K562 (cell line): ENCODE data around the gene AMBRA1. TPM values are rescaled to one million over a fixed set of nuclear protein-coding genes. Genes with fewer than 3 reads are reported as not detected.

Experiments
- ATAC-seq: fragments of 200-7000 bp; cut with Tn5 transposase; 3 replicates; pipeline ENCODE4 v1.9.1; 2020; ENCODE audit warnings: moderate library complexity
- BruUV-seq: library from RNA; stranded (reverse); fragments of 400-500 nt; replicated peaks from 2 replicates; lab custom pipeline; 2021; lab: Mats Ljungman, UMichigan
- CTCF ChIA-PET: fragments of 300-600 bp; formaldehyde crosslinking; extraction: SDS; loops from one replicate; lab custom pipeline; 2021; ENCODE audit warnings: low intra/inter-chr PET ratio; lab: Yijun Ruan, JAX
- POLR2A ChIA-PET: fragments of 300-600, 350-650 bp; sonication (Branson Sonifier 250); formaldehyde crosslinking; extraction: SDS; loops from one replicate; lab custom pipeline; 2021; ENCODE audit warnings: antibody characterized with exemption, inconsistent platforms; lab: Yijun Ruan, JAX
- DNase-seq, 4 experiments: peaks; one replicate each; pipeline versions ENCODE4 v3.0.0 to v3.0.0-alpha.2; 2011 to 2018; ENCODE audit warnings: low spot score in 3 of 4, mixed read lengths in 3 of 4; ENCODE audit errors: extremely low read depth in 1 of 4
- FAIRE-seq: peaks from 2 replicates; lab custom pipeline; 2011; peaks lifted over from hg19 to GRCh38; lab: Jason Lieb, UNC
- H2AFZ ChIP-seq: 2 replicates; pipeline ENCODE4 v1.6.0; 2011; ENCODE audit warnings: low read depth, low read length, control low read depth, inconsistent platforms
- H3K27ac ChIP-seq: fragments of 200-600 bp; 3 replicates; pipeline ENCODE4 v1.8.0; 2011; ENCODE audit warnings: low read depth, mild to moderate bottlenecking, control low read depth, inconsistent platforms, low read length, moderate library complexity, mixed read lengths; ENCODE audit errors: extremely low read depth
- H3K27me3 ChIP-seq, 2 experiments: fragments of 300-600 bp in 1 of 2; 2 replicates in 1 of 2; 3 replicates in 1 of 2; pipeline versions ENCODE4 v1.6.0 to v1.8.0; 2011; ENCODE audit warnings: inconsistent platforms in 2 of 2, low read length in 2 of 2, mild to moderate bottlenecking in 1 of 2, mixed read lengths in 1 of 2, moderate library complexity in 1 of 2; ENCODE audit not compliant: control insufficient read depth in 2 of 2, insufficient read depth in 2 of 2
- H3K36me3 ChIP-seq: fragments of 300-600 bp; 3 replicates; pipeline ENCODE4 v1.8.0; 2011; ENCODE audit warnings: mild to moderate bottlenecking, low read length, inconsistent platforms; ENCODE audit not compliant: control insufficient read depth, insufficient read depth
- H3K4me1 ChIP-seq, 2 experiments: fragments of 200-600 bp in 1 of 2; replicated peaks in 1 of 2; 2 replicates in 1 of 2; 3 replicates in 1 of 2; pipeline versions ENCODE4 v1.5.1 to v1.8.0; 2011; ENCODE audit warnings: inconsistent platforms in 2 of 2, low read length in 2 of 2, mild to moderate bottlenecking in 1 of 2, mixed read lengths in 1 of 2, moderate library complexity in 1 of 2; ENCODE audit not compliant: control insufficient read depth in 2 of 2, insufficient read depth in 2 of 2
- H3K4me2 ChIP-seq: 2 replicates; pipeline ENCODE4 v1.6.1; 2011; ENCODE audit warnings: low read length, control low read depth, inconsistent platforms, mixed read lengths; ENCODE audit not compliant: insufficient read depth
- H3K4me3 ChIP-seq: fragments of 200-600 bp; sonication (generic), shearing (Covaris generic); 2 replicates; pipeline ENCODE4 v1.5.1; 2016; ENCODE audit warnings: control low read depth, inconsistent platforms
- H3K79me2 ChIP-seq: fragments of 200-600 bp; 3 replicates; pipeline ENCODE4 v1.8.0; 2011; ENCODE audit warnings: low read length, inconsistent platforms; ENCODE audit not compliant: control insufficient read depth, insufficient read depth
- H3K9ac ChIP-seq, 2 experiments: 2 replicates each; pipeline versions ENCODE4 v1.6.0 to v1.6.1; 2011; ENCODE audit warnings: low read depth in 2 of 2, low read length in 2 of 2, control low read depth in 1 of 2, inconsistent platforms in 1 of 2, mild to moderate bottlenecking in 1 of 2, mixed read lengths in 1 of 2; ENCODE audit not compliant: insufficient read depth in 1 of 2
- H3K9me1 ChIP-seq: one replicate; pipeline ENCODE4 v1.6.0; 2011; ENCODE audit warnings: inconsistent platforms, mild to moderate bottlenecking, low read length, moderate library complexity; ENCODE audit not compliant: control insufficient read depth, insufficient read depth
- H3K9me3 ChIP-seq: replicated peaks from 2 replicates; pipeline ENCODE4 v1.5.1; 2011; ENCODE audit warnings: low read depth, low read length, inconsistent platforms; ENCODE audit not compliant: control insufficient read depth, insufficient read depth
- H4K20me1 ChIP-seq: replicated peaks from 2 replicates; pipeline ENCODE4 v1.6.1; 2011; ENCODE audit warnings: low read length, inconsistent platforms, mixed read lengths; ENCODE audit not compliant: control insufficient read depth, insufficient read depth
- BDP1 ChIP-seq: IDR thresholded peaks from 3 replicates; pipeline ENCODE4 v1.6.1; 2011; ENCODE audit not compliant: insufficient read length, insufficient read depth
- CBX5 ChIP-seq: IDR thresholded peaks from 2 replicates; pipeline ENCODE4 v1.6.1; 2014; ENCODE audit warnings: low read depth, borderline replicate concordance
- GATAD2A ChIP-seq: fragments of 450-650 bp; IDR thresholded peaks from 2 replicates; pipeline ENCODE4 v1.6.1; 2017
- HMG20B ChIP-seq: fragments of 250-450 bp; sonication (Bioruptor Pico); IDR thresholded peaks from 2 replicates; pipeline ENCODE4 v1.5.0; 2021; ENCODE audit warnings: mild to moderate bottlenecking
- JUNB ChIP-seq: fragments of 450-650 bp; formaldehyde crosslinking; conservative IDR thresholded peaks from 2 replicates; pipeline ENCODE4 v1.4.0; 2020; ENCODE audit warnings: mild to moderate bottlenecking
- MEIS2 ChIP-seq: fragments of 450-650 bp; IDR thresholded peaks from 2 replicates; pipeline ENCODE4 v1.6.1; 2014; ENCODE audit warnings: mild to moderate bottlenecking; ENCODE audit not compliant: partially characterized antibody
- NCOR1 ChIP-seq: fragments of 450-650 bp; IDR thresholded peaks from 2 replicates; pipeline ENCODE4 v1.6.1; 2016; ENCODE audit warnings: mild to moderate bottlenecking, moderate library complexity
- POLR3G ChIP-seq: IDR thresholded peaks from 2 replicates; pipeline ENCODE4 v1.6.1; 2011; ENCODE audit not compliant: insufficient read length, insufficient replicate concordance; ENCODE audit errors: extremely low read depth
- SMAD3 ChIP-seq: fragments of 450-650 bp; formaldehyde crosslinking; conservative IDR thresholded peaks from 2 replicates; pipeline ENCODE4 v1.4.0; 2020; ENCODE audit warnings: mild to moderate bottlenecking
- ZNF140 ChIP-seq: fragments of 250-450 bp; sonication (Bioruptor Pico); IDR thresholded peaks from 2 replicates; pipeline ENCODE4 v1.8.0; 2021; ENCODE audit warnings: moderate library complexity, mild to moderate bottlenecking, inconsistent platforms
- WGBS: fragments of 100-300 bp; shearing (Covaris generic); methylation state at CpG from one replicate; pipeline ENCODE4 v1.1.6; 2016; ENCODE audit warnings: low coverage, mixed read lengths; ENCODE audit not compliant: insufficient coverage; ENCODE audit errors: missing lambda C conversion rate; 5-methylcytosine and 5-hydroxymethylcytosine counted together
- in situ Hi-C: fragments of 300-500 bp; cut with MboI; formaldehyde crosslinking; loops from 4 replicates; pipeline ENCODE4 v1.15.0; 2018; ENCODE audit warnings: inconsistent platforms, mixed read lengths
- intact Hi-C: fragments of 100-400 bp; cut with micrococcal nuclease; formaldehyde crosslinking; loops from 2 replicates; pipeline ENCODE4 v1.14.2; 2022
- polyA plus RNA-seq, 8 experiments: library from polyadenylated mRNA; depleted of rRNA in 4 of 8; stranded (reverse) in 5 of 8; unstranded in 3 of 8; fragments of >200 nt; fragmentation: Nextera tagmentation in 2 of 8; fragmentation: Illumina TruSeq in 1 of 8; extraction: Ambion mirVana in 2 of 8; extraction: Trizol in 1 of 8; gene quantifications; 2 replicates each; pipeline versions ENCODE4 v1.2.1 to v1.2.3, GENCODE V29; 2011 to 2014; ENCODE audit warnings: inconsistent platforms in 1 of 8, missing spikeins in 1 of 8
- total RNA-seq, 7 experiments: library from RNA; depleted of rRNA in 6 of 7; stranded (reverse); fragments of >200 nt in 6 of 7; fragmentation: Illumina TruSeq in 2 of 7; extraction: Trizol in 2 of 7; gene quantifications; 2 replicates each; pipeline versions ENCODE4 v1.2.1 to v1.2.3, GENCODE V29; 2011 to 2021; ENCODE audit warnings: low replicate concordance in 1 of 7
- TF ChIP-seq, protein P1 (sequence below): sonication (generic); formaldehyde crosslinking; IDR thresholded peaks from 2 replicates; pipeline ENCODE4 v1.8.0; 2022; ENCODE audit warnings: mild to moderate bottlenecking, missing genetic modification reagents

Gene AMBRA1
- total and polyA plus RNA-seq, 9 of the 15 experiments (the other 6 are each of a cell fraction or from before 2014, with no cell fraction given) = 0.15 to 24.5 (median 13.0) TPM

- TF ChIP-seq GATAD2A = no peak
- TF ChIP-seq MEIS2 = peak; percentile 48
- TF ChIP-seq POLR3G = no peak
Measured at GRCh38 chr11:46378811-46379481, 214.9 kb downstream of the AMBRA1 start (continued).

DNA sequence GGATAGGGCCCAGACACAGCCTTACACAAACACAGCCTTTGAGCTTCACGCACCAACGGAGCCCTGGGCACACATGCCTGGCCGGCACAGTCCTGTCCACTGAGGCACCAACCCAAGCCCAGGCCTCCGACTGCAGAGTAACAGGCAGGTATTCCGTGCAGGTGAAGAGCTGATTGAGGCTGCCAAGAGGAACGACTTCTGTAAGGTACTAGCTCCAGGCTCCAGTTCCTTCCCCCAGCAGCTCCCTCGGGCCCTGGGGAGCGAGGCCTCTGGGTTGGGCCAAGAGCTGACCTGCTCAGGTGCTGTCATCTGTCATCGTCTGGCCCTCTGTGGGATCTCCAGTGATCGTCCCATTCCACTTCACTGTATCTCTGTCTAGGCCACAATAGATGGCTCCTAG lies 215.5 kb downstream of the AMBRA1 start:
- POLR2A ChIA-PET = interaction anchor here (0.7 to 2.3 kb wide), 4 partner anchors 13 to 26 kb away, joined by 3 to 10 read pairs (median 6); partner anchors contain the start of gene CHRM4
- ATAC-seq (no peak), FAIRE-seq (no peak), DNase-seq (no peak)
- no TSS peak for BruUV-seq
- Histone ChIP-seq H3K9me1 (peaks cover 7% of the 10 kb centered on the region), H3K4me2 (no peak overlapping the region), H3K27ac (no peak overlapping the region), H3K27me3 (no peaks in the 10 kb centered on the region), H2AFZ (no peak overlapping the region), H3K36me3 (peaks cover 62% of the 10 kb centered on the region; the same call in 2 of the 3 replicates), H4K20me1 (no peaks in the 10 kb centered on the region; the same call in 1 of the 2 replicates), H3K9ac (peak overlapping the region in 1 of 2 experiments; percentile 22; a peak in 1 of 4 replicates), H3K79me2 (peaks cover 16% of the 10 kb centered on the region), H3K4me3 (no peak overlapping the region), H3K4me1 (peaks cover 24 to 57% of the 10 kb centered on the region in 2 experiments), H3K9me3 (no peaks in the 10 kb centered on the region)
- intact Hi-C loops (no loop called here), in situ Hi-C loops (no loop called here)
- CTCF ChIA-PET = no interaction called here
- WGBS = 95% methylated on average over 10 of the region's 10 CpGs
- TF ChIP-seq BDP1 (no peak), CBX5 (no peak), HMG20B (CRISPR knock-in tag) (no peak), SMAD3 (CRISPR knock-in tag) (no peak), JUNB (CRISPR knock-in tag) (no peak), NCOR1 (no peak), ZNF140 (CRISPR knock-in tag) (no peak)
- TF ChIP-seq, protein P1, sequence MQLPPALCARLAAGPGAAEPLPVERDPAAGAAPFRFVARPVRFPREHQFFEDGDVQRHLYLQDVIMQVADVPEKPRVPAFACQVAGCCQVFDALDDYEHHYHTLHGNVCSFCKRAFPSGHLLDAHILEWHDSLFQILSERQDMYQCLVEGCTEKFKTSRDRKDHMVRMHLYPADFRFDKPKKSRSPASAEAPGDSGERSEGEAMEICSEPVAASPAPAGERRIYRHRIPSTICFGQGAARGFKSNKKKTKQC = no peak
